ENCODE results near the gene NUDT3.

Gene NUDT3

DNA sequence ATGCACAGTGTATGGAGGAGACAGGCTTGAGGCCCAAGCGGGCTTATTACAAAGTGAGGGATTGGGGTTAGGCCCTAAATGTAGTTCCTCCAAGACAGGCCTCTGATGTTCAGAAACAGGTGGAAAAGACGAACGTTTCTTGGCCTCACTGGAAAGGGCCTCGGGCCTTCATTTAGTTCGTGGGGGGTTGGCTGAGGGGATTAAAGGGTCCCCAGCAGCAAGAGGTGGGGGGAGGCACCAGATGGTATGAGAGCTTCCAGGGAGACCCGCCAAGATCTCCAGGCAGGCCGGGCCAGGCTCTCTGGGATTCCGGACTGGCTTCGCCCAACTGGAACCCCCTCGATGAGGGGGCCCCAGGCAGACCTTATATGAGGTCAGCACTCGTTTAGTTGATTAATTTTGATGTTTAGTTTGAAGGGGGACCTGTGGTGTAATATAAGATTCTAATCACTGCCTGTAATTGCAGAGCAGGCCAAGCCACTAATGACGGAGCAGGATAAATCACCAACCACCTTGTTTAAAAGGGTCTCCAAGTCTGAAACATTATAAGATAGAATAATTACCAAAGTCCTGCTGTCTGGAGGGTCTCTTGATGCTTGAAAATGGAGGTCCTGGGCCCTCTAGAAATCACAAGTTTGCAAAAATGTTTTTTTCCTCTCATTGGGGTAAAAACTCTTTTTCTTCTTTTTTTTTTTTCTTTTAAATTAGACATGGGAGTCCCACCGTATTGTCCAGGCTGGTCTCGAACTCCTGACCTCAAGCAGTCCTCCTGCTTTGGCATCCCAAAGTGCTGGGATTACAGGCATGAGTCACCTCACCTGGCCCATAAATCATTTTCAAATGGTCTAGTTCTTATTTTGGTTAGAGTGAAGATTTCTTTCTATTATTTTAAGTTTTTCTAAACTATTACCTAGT lies 153.6 kb downstream of the NUDT3 start:
- no peak for DNase-seq (ENCODE audit: low read depth)
- TF ChIP-seq, protein P1, sequence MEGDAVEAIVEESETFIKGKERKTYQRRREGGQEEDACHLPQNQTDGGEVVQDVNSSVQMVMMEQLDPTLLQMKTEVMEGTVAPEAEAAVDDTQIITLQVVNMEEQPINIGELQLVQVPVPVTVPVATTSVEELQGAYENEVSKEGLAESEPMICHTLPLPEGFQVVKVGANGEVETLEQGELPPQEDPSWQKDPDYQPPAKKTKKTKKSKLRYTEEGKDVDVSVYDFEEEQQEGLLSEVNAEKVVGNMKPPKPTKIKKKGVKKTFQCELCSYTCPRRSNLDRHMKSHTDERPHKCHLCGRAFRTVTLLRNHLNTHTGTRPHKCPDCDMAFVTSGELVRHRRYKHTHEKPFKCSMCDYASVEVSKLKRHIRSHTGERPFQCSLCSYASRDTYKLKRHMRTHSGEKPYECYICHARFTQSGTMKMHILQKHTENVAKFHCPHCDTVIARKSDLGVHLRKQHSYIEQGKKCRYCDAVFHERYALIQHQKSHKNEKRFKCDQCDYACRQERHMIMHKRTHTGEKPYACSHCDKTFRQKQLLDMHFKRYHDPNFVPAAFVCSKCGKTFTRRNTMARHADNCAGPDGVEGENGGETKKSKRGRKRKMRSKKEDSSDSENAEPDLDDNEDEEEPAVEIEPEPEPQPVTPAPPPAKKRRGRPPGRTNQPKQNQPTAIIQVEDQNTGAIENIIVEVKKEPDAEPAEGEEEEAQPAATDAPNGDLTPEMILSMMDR (IDR thresholded peaks at IDR 0.05; ENCODE audit: insufficient read depth, low read depth, low read length, missing control alignments), result no peak
- H3K4me3 ChIP-seq (ENCODE audit: low read length), result peak overlapping the region; percentile 69

DNA sequence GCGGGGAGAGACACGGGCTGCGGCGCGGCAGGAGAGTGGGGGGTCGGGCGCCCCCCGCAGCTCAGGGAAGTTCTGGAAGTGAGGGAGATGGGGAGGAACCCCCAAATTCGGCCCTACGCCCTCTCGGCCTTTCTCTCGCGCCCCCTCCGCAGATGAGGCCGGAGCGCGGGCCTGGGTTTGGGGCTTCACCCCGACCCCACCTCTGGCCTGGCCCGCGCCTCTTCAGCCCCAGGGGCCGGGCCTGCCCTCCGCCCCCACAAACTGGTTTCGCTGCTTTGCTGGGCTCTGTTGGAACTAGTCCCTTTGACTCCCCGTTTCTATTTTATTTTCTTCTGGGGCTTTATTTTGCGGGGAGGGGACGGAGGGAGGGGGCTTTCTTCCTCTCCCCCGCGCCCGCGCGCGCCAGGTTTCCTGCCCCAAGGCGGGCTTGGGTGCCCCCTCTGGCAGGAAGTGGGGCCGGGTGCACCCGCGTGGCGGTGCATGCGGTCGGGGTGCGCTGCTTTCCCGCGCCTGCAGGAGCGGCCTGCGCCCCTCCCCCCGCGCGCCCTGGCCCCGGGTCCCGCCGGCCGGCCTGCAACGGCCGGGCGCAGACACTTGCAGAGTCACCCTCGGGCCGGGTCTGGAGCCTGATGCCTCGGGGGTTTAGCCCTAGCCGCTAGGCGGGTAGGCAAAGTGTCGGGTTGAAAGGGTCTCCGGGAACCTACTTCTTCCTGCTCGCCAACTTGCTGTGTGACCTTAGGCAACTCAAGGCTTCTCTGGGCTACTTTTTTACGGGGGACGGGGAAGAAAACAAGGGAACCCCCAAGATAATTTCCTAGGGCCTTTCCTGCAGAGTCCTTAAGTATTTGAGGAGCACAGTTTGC lies 154.5 kb downstream of the NUDT3 start:
- DNase-seq (ENCODE audit: low read depth), result peak; percentile 48

DNA sequence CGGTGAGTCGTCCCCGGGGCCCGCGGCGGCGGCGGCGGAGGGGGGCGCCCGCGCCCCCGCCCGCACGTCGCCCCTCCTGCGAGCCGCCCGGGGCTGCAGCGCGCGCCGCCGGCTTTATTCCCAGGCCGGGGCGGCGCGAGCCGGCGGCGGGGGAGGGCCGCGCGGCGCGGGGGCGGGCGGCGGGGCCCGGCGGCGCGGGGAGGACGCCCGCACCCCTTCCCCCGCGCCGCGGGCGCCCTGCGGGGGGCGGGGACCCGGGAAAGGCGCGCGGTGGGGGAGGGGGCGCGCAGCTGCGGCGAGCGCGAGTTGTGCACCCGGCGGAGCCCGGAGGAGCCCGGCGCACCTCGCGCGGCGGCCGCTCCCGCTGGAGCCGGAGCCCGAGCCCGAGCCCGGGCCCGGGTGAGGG lies 155.2 kb downstream of the NUDT3 start:
- TF ChIP-seq, protein P1 (IDR thresholded peaks at IDR 0.05; ENCODE audit: insufficient read depth, low read depth, low read length, missing control alignments), result no peak
- DNase-seq (ENCODE audit: low read depth), result no peak
- peak overlapping the region; percentile 69 for H3K4me3 ChIP-seq (ENCODE audit: low read length)

More for the DNA sequence above, 154.5 kb downstream of the NUDT3 start:
- TF ChIP-seq, protein P1 (IDR thresholded peaks at IDR 0.05; ENCODE audit: insufficient read depth, low read depth, low read length, missing control alignments), result no peak
- peak overlapping the region; percentile 69 for H3K4me3 ChIP-seq (ENCODE audit: low read length)

GRCh38 chr6:34236443-34237315 lies 155.8 kb downstream of the NUDT3 start, which contains the start of gene HMGA1:
Gene HMGA1, plus strand, starts transcription at chr6:34236873. Its CDS starts 3,908 bp downstream, at chr6:34240781.
- peak within 1 kb of the TSS; percentile 69 for H3K4me3 ChIP-seq (ENCODE audit: low read length)
- peak; percentile 87 for DNase-seq (ENCODE audit: low read depth)
- TF ChIP-seq, protein P1 (IDR thresholded peaks at IDR 0.05; ENCODE audit: insufficient read depth, low read depth, low read length, missing control alignments), result no peak

DNA sequence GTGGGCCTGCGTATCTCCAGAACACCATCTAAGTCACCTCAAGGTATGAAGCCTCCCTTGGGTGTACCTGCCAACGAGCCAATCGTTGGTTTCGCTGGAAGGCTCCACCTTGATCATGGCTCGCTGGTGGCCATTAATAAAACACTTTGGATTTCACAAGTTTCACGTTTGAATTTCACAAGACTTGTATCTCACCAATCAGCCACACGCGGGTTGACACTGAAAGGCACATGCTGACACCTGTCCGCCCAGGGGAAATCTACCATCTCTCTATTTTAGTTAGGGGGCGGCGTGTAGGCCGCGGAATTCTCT lies 156.4 kb downstream of the NUDT3 start:
- peak overlapping the region; percentile 59 for H3K4me3 ChIP-seq (ENCODE audit: low read length)
- DNase-seq (ENCODE audit: low read depth), result peak; percentile 86
- TF ChIP-seq, protein P1 (IDR thresholded peaks at IDR 0.05; ENCODE audit: insufficient read depth, low read depth, low read length, missing control alignments), result no peak
